ENCODE data around the gene KIF3B. TPM values are rescaled to one million over a fixed set of nuclear protein-coding genes. Genes with fewer than 3 reads are reported as not detected.
"Not testable (repeated sequence)": the region's sequence is repeated elsewhere in the genome, so short reads cannot be mapped to it uniquely, and the experiment has no call there.

Gene KIF3B
- total RNA-seq, 5 donors from 2014 or later (not counting 1 experiment from before 2014, with no cell fraction given), result 11.3 to 14.6 (median 13.6) TPM

GRCh38 chr20:32289299-32289660 lies 11.8 kb downstream of the KIF3B start:
- H3K4me1 ChIP-seq (ENCODE audit: control insufficient read depth in 1 of 2, extremely low read depth in 1 of 2, insufficient read depth in 2 of 2, low read length in 2 of 2), result peaks cover 7 to 22% of the 10 kb centered on the region in 2 experiments
- H3K4me1 Mint-ChIP-seq, result peaks cover 27 to 37% (median 36%) of the 10 kb centered on the region in 3 donors
- H3K27ac ChIP-seq (ENCODE audit: low read length); POLR2A ChIA-PET; H3K27ac Mint-ChIP-seq; H3K36me3 ChIP-seq (ENCODE audit: control insufficient read depth in 2 of 2, extremely low read depth in 1 of 2, insufficient read depth in 1 of 2, low read length in 1 of 2); H3K9me3 ChIP-seq; H3K4me3 Mint-ChIP-seq; H3K4me3 ChIP-seq (ENCODE audit: control insufficient read depth in 1 of 2, extremely low read depth in 1 of 2, low read length in 1 of 2); ATAC-seq (replicated peaks in 1 of 4); H3K27me3 Mint-ChIP-seq; H3K27me3 ChIP-seq (replicated peaks in 1 of 2; ENCODE audit: control insufficient read depth in 2 of 2, extremely low read depth in 1 of 2, insufficient read depth in 2 of 2, low read length in 1 of 2); H3K9me3 Mint-ChIP-seq; DNase-seq; H3K36me3 Mint-ChIP-seq: not testable (repeated sequence)
- WGBS (ENCODE audit: insufficient coverage), result 100% methylated on average over 3 of the region's 4 CpGs
- CTCF ChIA-PET, result interaction anchor here (0.5 to 0.6 kb wide), 2 partner anchors 432 to 501 kb away, joined by 3 read pairs; no protein-coding TSS in a partner anchor

GRCh38 chr20:32289661-32290431 lies 12.4 kb downstream of the KIF3B start:
- ChIA-PET CTCF (interaction anchor here (0.6 to 0.7 kb wide), 3 partner anchors 8 to 500 kb away, joined by 3 to 7 read pairs (median 3); no protein-coding TSS in a partner anchor), POLR2A (no interaction called here)
- Histone ChIP-seq H3K4me3 (ENCODE audit: control insufficient read depth in 1 of 2, extremely low read depth in 1 of 2, low read length in 1 of 2) (no peak overlapping the region), H3K36me3 (ENCODE audit: control insufficient read depth in 2 of 2, extremely low read depth in 1 of 2, insufficient read depth in 1 of 2, low read length in 1 of 2) (no peaks in the 10 kb centered on the region), H3K4me1 (ENCODE audit: control insufficient read depth in 1 of 2, extremely low read depth in 1 of 2, insufficient read depth in 2 of 2, low read length in 2 of 2) (peaks cover 7 to 19% of the 10 kb centered on the region in 2 experiments), H3K27me3 (replicated peaks in 1 of 2; ENCODE audit: control insufficient read depth in 2 of 2, extremely low read depth in 1 of 2, insufficient read depth in 2 of 2, low read length in 1 of 2) (no peaks in the 10 kb centered on the region), H3K9me3 (no peaks in the 10 kb centered on the region), H3K27ac (ENCODE audit: low read length) (no peak overlapping the region)
- no peak for DNase-seq
- no peak for ATAC-seq (replicated peaks in 1 of 4)
- 96% methylated on average over 4 of the region's 15 CpGs for WGBS (ENCODE audit: insufficient coverage)
- Mint-ChIP-seq H3K4me1 (peaks cover 21 to 34% (median 33%) of the 10 kb centered on the region in 3 donors), H3K27me3 (no peaks in the 10 kb centered on the region), H3K36me3 (peaks cover 8% of the 10 kb centered on the region), H3K9me3 (no peaks in the 10 kb centered on the region), H3K27ac (no peak overlapping the region), H3K4me3 (no peak overlapping the region)

GRCh38 chr20:32291166-32291565 lies 13.7 kb downstream of the KIF3B start:
- ChIA-PET CTCF (no interaction called here), POLR2A (no interaction called here)
- Mint-ChIP-seq H3K27me3 (no peaks in the 10 kb centered on the region), H3K4me3 (no peak overlapping the region), H3K36me3 (peaks cover 8% of the 10 kb centered on the region), H3K9me3 (no peaks in the 10 kb centered on the region), H3K4me1 (peaks cover 8 to 22% (median 20%) of the 10 kb centered on the region in 3 donors), H3K27ac (no peak overlapping the region)
- DNase-seq (no peak), ATAC-seq (replicated peaks in 1 of 4) (no peak)
- no peaks in the 10 kb centered on the region for H3K9me3 ChIP-seq
- no peak overlapping the region for H3K4me3 ChIP-seq (ENCODE audit: control insufficient read depth in 1 of 2, extremely low read depth in 1 of 2, low read length in 1 of 2)
- H3K27ac ChIP-seq (ENCODE audit: low read length), result no peak overlapping the region
- no peaks in the 10 kb centered on the region for H3K36me3 ChIP-seq (ENCODE audit: control insufficient read depth in 2 of 2, extremely low read depth in 1 of 2, insufficient read depth in 1 of 2, low read length in 1 of 2)
- H3K27me3 ChIP-seq (replicated peaks in 1 of 2; ENCODE audit: control insufficient read depth in 2 of 2, extremely low read depth in 1 of 2, insufficient read depth in 2 of 2, low read length in 1 of 2), result no peaks in the 10 kb centered on the region
- no CpG with 5 or more reads among the region's 1 CpG for WGBS (ENCODE audit: insufficient coverage)
- H3K4me1 ChIP-seq (ENCODE audit: control insufficient read depth in 1 of 2, extremely low read depth in 1 of 2, insufficient read depth in 2 of 2, low read length in 2 of 2), result peaks cover 0 to 11% of the 10 kb centered on the region in 2 experiments

GRCh38 chr20:32292548-32292947 lies 15.1 kb downstream of the KIF3B start:
- Mint-ChIP-seq H3K4me1 (peaks cover 14 to 26% (median 22%) of the 10 kb centered on the region in 3 donors), H3K36me3 (peaks cover 8% of the 10 kb centered on the region), H3K27me3 (no peaks in the 10 kb centered on the region), H3K4me3 (no peak overlapping the region), H3K9me3 (no peaks in the 10 kb centered on the region), H3K27ac (no peak overlapping the region)
- no peaks in the 10 kb centered on the region for H3K27me3 ChIP-seq (replicated peaks in 1 of 2; ENCODE audit: control insufficient read depth in 2 of 2, extremely low read depth in 1 of 2, insufficient read depth in 2 of 2, low read length in 1 of 2)
- no peak for DNase-seq
- WGBS (ENCODE audit: insufficient coverage), result 97% methylated on average over 5 of the region's 8 CpGs
- H3K36me3 ChIP-seq (ENCODE audit: control insufficient read depth in 2 of 2, extremely low read depth in 1 of 2, insufficient read depth in 1 of 2, low read length in 1 of 2), result no peaks in the 10 kb centered on the region
- peaks cover 0 to 7% of the 10 kb centered on the region in 2 experiments for H3K4me1 ChIP-seq (ENCODE audit: control insufficient read depth in 1 of 2, extremely low read depth in 1 of 2, insufficient read depth in 2 of 2, low read length in 2 of 2)
- no peaks in the 10 kb centered on the region for H3K9me3 ChIP-seq
- ATAC-seq (replicated peaks in 1 of 4), result no peak
- POLR2A ChIA-PET, result interaction anchor here in 1 of 2 donors (0.7 kb wide), 1 partner anchor 433 kb away, joined by 9 read pairs; no protein-coding TSS in a partner anchor
- H3K27ac ChIP-seq (ENCODE audit: low read length), result no peak overlapping the region
- H3K4me3 ChIP-seq (ENCODE audit: control insufficient read depth in 1 of 2, extremely low read depth in 1 of 2, low read length in 1 of 2), result no peak overlapping the region
- CTCF ChIA-PET, result interaction anchor here in 1 of 2 donors (0.6 kb wide), 1 partner anchor 33 kb away, joined by 6 read pairs; no protein-coding TSS in a partner anchor

GRCh38 chr20:32294071-32294470 lies 16.6 kb downstream of the KIF3B start:
- H3K36me3 ChIP-seq (ENCODE audit: control insufficient read depth in 2 of 2, extremely low read depth in 1 of 2, insufficient read depth in 1 of 2, low read length in 1 of 2), result no peaks in the 10 kb centered on the region
- Mint-ChIP-seq H3K36me3 (peaks cover 3% of the 10 kb centered on the region), H3K27me3 (no peaks in the 10 kb centered on the region), H3K9me3 (no peaks in the 10 kb centered on the region), H3K4me1 (peaks cover 14 to 30% (median 27%) of the 10 kb centered on the region in 3 donors), H3K4me3 (no peak overlapping the region), H3K27ac (no peak overlapping the region)
- DNase-seq (no peak), ATAC-seq (replicated peaks in 1 of 4) (no peak)
- no peak overlapping the region for H3K4me3 ChIP-seq (ENCODE audit: control insufficient read depth in 1 of 2, extremely low read depth in 1 of 2, low read length in 1 of 2)
- ChIA-PET CTCF (no interaction called here), POLR2A (no interaction called here)
- H3K27me3 ChIP-seq (replicated peaks in 1 of 2; ENCODE audit: control insufficient read depth in 2 of 2, extremely low read depth in 1 of 2, insufficient read depth in 2 of 2, low read length in 1 of 2), result no peaks in the 10 kb centered on the region
- no peak overlapping the region for H3K27ac ChIP-seq (ENCODE audit: low read length)
- WGBS (ENCODE audit: insufficient coverage), result 89% methylated on average over 4 of the region's 4 CpGs
- H3K9me3 ChIP-seq, result no peaks in the 10 kb centered on the region
- peaks cover 0 to 7% of the 10 kb centered on the region in 2 experiments for H3K4me1 ChIP-seq (ENCODE audit: control insufficient read depth in 1 of 2, extremely low read depth in 1 of 2, insufficient read depth in 2 of 2, low read length in 2 of 2)

GRCh38 chr20:32296412-32296811 lies 19.0 kb downstream of the KIF3B start:
- ChIA-PET CTCF (interaction anchor here in 1 of 2 donors (0.6 kb wide), 1 partner anchor 18 kb away, joined by 7 read pairs; no protein-coding TSS in a partner anchor), POLR2A (no interaction called here)
- WGBS (ENCODE audit: insufficient coverage), result no CpG with 5 or more reads among the region's 6 CpGs
- H3K36me3 ChIP-seq (ENCODE audit: control insufficient read depth in 2 of 2, extremely low read depth in 1 of 2, insufficient read depth in 1 of 2, low read length in 1 of 2), result no peaks in the 10 kb centered on the region
- Mint-ChIP-seq H3K27me3 (no peaks in the 10 kb centered on the region), H3K9me3 (no peaks in the 10 kb centered on the region), H3K36me3 (peaks cover 4% of the 10 kb centered on the region), H3K27ac (no peak overlapping the region), H3K4me1 (peaks cover 20 to 33% (median 27%) of the 10 kb centered on the region in 3 donors), H3K4me3 (no peak overlapping the region)
- no peak for DNase-seq
- no peaks in the 10 kb centered on the region for H3K27me3 ChIP-seq (replicated peaks in 1 of 2; ENCODE audit: control insufficient read depth in 2 of 2, extremely low read depth in 1 of 2, insufficient read depth in 2 of 2, low read length in 1 of 2)
- no peaks in the 10 kb centered on the region for H3K9me3 ChIP-seq
- no peak for ATAC-seq (replicated peaks in 1 of 4)
- no peak overlapping the region for H3K4me3 ChIP-seq (ENCODE audit: control insufficient read depth in 1 of 2, extremely low read depth in 1 of 2, low read length in 1 of 2)
- H3K4me1 ChIP-seq (ENCODE audit: control insufficient read depth in 1 of 2, extremely low read depth in 1 of 2, insufficient read depth in 2 of 2, low read length in 2 of 2), result peaks cover 0 to 2% of the 10 kb centered on the region in 2 experiments
- no peak overlapping the region for H3K27ac ChIP-seq (ENCODE audit: low read length)

Measured in T-cell (primary cell).